Measurements from ENCODE around the gene EFCAB12.

The EFCAB12 gene

GRCh38 chr3:129445471-129445870 lies 17.0 kb upstream of the EFCAB12 start:
- Histone ChIP-seq H3K79me2 (ENCODE audit: insufficient read depth, low read length) (peaks cover 33% of the 10 kb centered on the region), H2AFZ (ENCODE audit: low read depth, low read length) (no peak overlapping the region), H3K27me3 (ENCODE audit: insufficient read depth, low read length, poor library complexity) (no peaks in the 10 kb centered on the region), H3K4me1 (ENCODE audit: insufficient read depth, low read length) (peaks cover 22% of the 10 kb centered on the region), H3K27ac (ENCODE audit: low read length) (no peak overlapping the region), H3K9ac (ENCODE audit: low read depth, low read length) (no peak overlapping the region), H3K4me2 (ENCODE audit: insufficient read depth, low read length) (no peak overlapping the region), H3K36me3 (ENCODE audit: insufficient read depth, low read length) (peaks cover 5% of the 10 kb centered on the region; the same call in 1 of the 2 replicates), H4K20me1 (ENCODE audit: insufficient read depth, low read length) (no peaks in the 10 kb centered on the region), H3K9me3 (ENCODE audit: insufficient read depth, low read length, severe bottlenecking) (no peaks in the 10 kb centered on the region), H3K4me3 (ENCODE audit: low read depth in 1 of 2, low read length in 2 of 2) (no peak overlapping the region)
- no peak for TF ChIP-seq CTCF (IDR thresholded peaks at IDR 0.05; ENCODE audit: borderline replicate concordance, extremely low read depth, low read length, poor library complexity, severe bottlenecking)
- TF ChIP-seq EZH2 (IDR thresholded peaks at IDR 0.05; ENCODE audit: borderline replicate concordance, low read depth, low read length, severe bottlenecking) = no peak
- ATAC-seq (ENCODE audit: insufficient read depth, low read depth) (no peak), DNase-seq (no peak)

GRCh38 chr3:129442947-129443346 lies 14.5 kb upstream of the EFCAB12 start:
- H4K20me1 ChIP-seq (ENCODE audit: insufficient read depth, low read length) = no peaks in the 10 kb centered on the region
- H2AFZ ChIP-seq (ENCODE audit: low read depth, low read length) = no peak overlapping the region
- no peak overlapping the region for H3K4me2 ChIP-seq (ENCODE audit: insufficient read depth, low read length)
- DNase-seq (no peak), ATAC-seq (ENCODE audit: insufficient read depth, low read depth) (no peak)
- no peak overlapping the region for H3K9ac ChIP-seq (ENCODE audit: low read depth, low read length)
- H3K4me1 ChIP-seq (ENCODE audit: insufficient read depth, low read length) = peaks cover 34% of the 10 kb centered on the region
- H3K27me3 ChIP-seq (ENCODE audit: insufficient read depth, low read length, poor library complexity) = no peaks in the 10 kb centered on the region
- TF ChIP-seq CTCF (IDR thresholded peaks at IDR 0.05; ENCODE audit: borderline replicate concordance, extremely low read depth, low read length, poor library complexity, severe bottlenecking) (no peak), EZH2 (IDR thresholded peaks at IDR 0.05; ENCODE audit: borderline replicate concordance, low read depth, low read length, severe bottlenecking) (no peak)
- H3K36me3 ChIP-seq (ENCODE audit: insufficient read depth, low read length) = peaks cover 2% of the 10 kb centered on the region
- H3K4me3 ChIP-seq (ENCODE audit: low read depth in 1 of 2, low read length in 2 of 2) = no peak overlapping the region
- no peak overlapping the region for H3K27ac ChIP-seq (ENCODE audit: low read length)
- no peaks in the 10 kb centered on the region for H3K9me3 ChIP-seq (ENCODE audit: insufficient read depth, low read length, severe bottlenecking)
- peaks cover 50% of the 10 kb centered on the region for H3K79me2 ChIP-seq (ENCODE audit: insufficient read depth, low read length)

GRCh38 chr3:129442486-129442885 lies 14.1 kb upstream of the EFCAB12 start:
- H3K4me2 ChIP-seq (ENCODE audit: insufficient read depth, low read length) = no peak overlapping the region
- no peak for DNase-seq
- H3K4me1 ChIP-seq (ENCODE audit: insufficient read depth, low read length) = peaks cover 39% of the 10 kb centered on the region
- no peak for TF ChIP-seq EZH2 (IDR thresholded peaks at IDR 0.05; ENCODE audit: borderline replicate concordance, low read depth, low read length, severe bottlenecking)
- TF ChIP-seq CTCF (IDR thresholded peaks at IDR 0.05; ENCODE audit: borderline replicate concordance, extremely low read depth, low read length, poor library complexity, severe bottlenecking) = no peak
- H3K27me3 ChIP-seq (ENCODE audit: insufficient read depth, low read length, poor library complexity) = no peaks in the 10 kb centered on the region
- H3K9me3 ChIP-seq (ENCODE audit: insufficient read depth, low read length, severe bottlenecking) = no peaks in the 10 kb centered on the region
- H2AFZ ChIP-seq (ENCODE audit: low read depth, low read length) = no peak overlapping the region
- peaks cover 53% of the 10 kb centered on the region for H3K79me2 ChIP-seq (ENCODE audit: insufficient read depth, low read length)
- peaks cover 6% of the 10 kb centered on the region for H3K36me3 ChIP-seq (ENCODE audit: insufficient read depth, low read length)
- no peak overlapping the region for H3K9ac ChIP-seq (ENCODE audit: low read depth, low read length)
- no peaks in the 10 kb centered on the region; the same call in 1 of the 2 replicates for H4K20me1 ChIP-seq (ENCODE audit: insufficient read depth, low read length)
- no peak overlapping the region for H3K4me3 ChIP-seq (ENCODE audit: low read depth in 1 of 2, low read length in 2 of 2)
- no peak for ATAC-seq (ENCODE audit: insufficient read depth, low read depth)
- H3K27ac ChIP-seq (ENCODE audit: low read length) = no peak overlapping the region

GRCh38 chr3:129441782-129442181 lies 13.3 kb upstream of the EFCAB12 start:
- H3K27me3 ChIP-seq (ENCODE audit: insufficient read depth, low read length, poor library complexity) = no peaks in the 10 kb centered on the region
- H3K27ac ChIP-seq (ENCODE audit: low read length) = peak overlapping the region; percentile 96
- H3K4me2 ChIP-seq (ENCODE audit: insufficient read depth, low read length) = peak overlapping the region; percentile 74
- H3K4me3 ChIP-seq (ENCODE audit: low read depth in 1 of 2, low read length in 2 of 2) = peak overlapping the region in 1 of 2 experiments; percentile 12; a peak in 1 of 4 replicates
- peaks cover 60% of the 10 kb centered on the region for H3K79me2 ChIP-seq (ENCODE audit: insufficient read depth, low read length)
- no peak for ATAC-seq (ENCODE audit: insufficient read depth, low read depth)
- H3K4me1 ChIP-seq (ENCODE audit: insufficient read depth, low read length) = peaks cover 46% of the 10 kb centered on the region
- H3K9ac ChIP-seq (ENCODE audit: low read depth, low read length) = peak overlapping the region; percentile 78
- no peak for TF ChIP-seq CTCF (IDR thresholded peaks at IDR 0.05; ENCODE audit: borderline replicate concordance, extremely low read depth, low read length, poor library complexity, severe bottlenecking)
- no peak for TF ChIP-seq EZH2 (IDR thresholded peaks at IDR 0.05; ENCODE audit: borderline replicate concordance, low read depth, low read length, severe bottlenecking)
- H4K20me1 ChIP-seq (ENCODE audit: insufficient read depth, low read length) = no peaks in the 10 kb centered on the region; the same call in 1 of the 2 replicates
- peaks cover 13% of the 10 kb centered on the region for H3K36me3 ChIP-seq (ENCODE audit: insufficient read depth, low read length)
- H2AFZ ChIP-seq (ENCODE audit: low read depth, low read length) = no peak overlapping the region
- H3K9me3 ChIP-seq (ENCODE audit: insufficient read depth, low read length, severe bottlenecking) = no peaks in the 10 kb centered on the region
- DNase-seq = no peak
